CD4-positive, CD25-positive, alpha-beta regulatory T cell (primary cell): ENCODE data around the gene AR. TPM values are rescaled to one million over a fixed set of nuclear protein-coding genes. Genes with fewer than 3 reads are reported as not detected.
A peak's percentile ranks its signal among the peaks of the same experiment; 100 is the strongest.

Experiments
- ATAC-seq, 2 donors: fragments of 150-1000 bp; cut with Tn5 transposase; one replicate each; pipeline ENCODE4 v1.10.0; 2021; ENCODE audit warnings: low read depth in 2 of 2, moderate number of reproducible peaks in 2 of 2, moderate library complexity in 1 of 2
- DNase-seq, 3 donors: peaks; one replicate each; pipeline versions ENCODE4 v3.0.0 to v3.0.0-alpha.2; 2012 to 2022; ENCODE audit warnings: mixed read lengths in 1 of 3
- H3K27ac ChIP-seq: one replicate; pipeline ENCODE4 v1.7.0; 2013; ENCODE audit warnings: mild to moderate bottlenecking, low read length; ENCODE audit not compliant: insufficient read depth, poor library complexity, severe bottlenecking
- H3K27me3 ChIP-seq: one replicate; pipeline ENCODE4 v1.7.0; 2013; ENCODE audit warnings: low read length; ENCODE audit not compliant: control insufficient read depth, insufficient read depth
- H3K36me3 ChIP-seq: one replicate; pipeline ENCODE4 v1.7.0; 2013; ENCODE audit warnings: mild to moderate bottlenecking, low read length, moderate library complexity; ENCODE audit not compliant: control insufficient read depth, insufficient read depth
- H3K4me1 ChIP-seq: 2 replicates; pipeline ENCODE4 v1.7.0; 2013; ENCODE audit warnings: mild to moderate bottlenecking, low read length; ENCODE audit not compliant: insufficient read depth, control insufficient read depth, poor library complexity, severe bottlenecking
- H3K4me3 ChIP-seq: one replicate; pipeline ENCODE4 v1.7.0; 2013; ENCODE audit warnings: low read depth, mild to moderate bottlenecking, low read length, moderate library complexity
- H3K9me3 ChIP-seq, 2 experiments: 1 replicate in 1 of 2; 2 replicates in 1 of 2; pipeline ENCODE4 v1.7.0; 2013; ENCODE audit warnings: low read length in 2 of 2, mild to moderate bottlenecking in 1 of 2, moderate library complexity in 1 of 2; ENCODE audit not compliant: control insufficient read depth in 2 of 2
- H3K27ac Mint-ChIP-seq, 3 donors: one replicate each; pipeline ENCODE4 v1.8.0; 2020 to 2022; ENCODE audit warnings: mild to moderate bottlenecking in 3 of 3, mixed read lengths in 3 of 3, moderate library complexity in 2 of 3
- H3K27me3 Mint-ChIP-seq: one replicate; pipeline ENCODE4 v1.8.0; 2022; ENCODE audit warnings: mild to moderate bottlenecking, mixed read lengths
- H3K36me3 Mint-ChIP-seq: one replicate; pipeline ENCODE4 v1.8.0; 2020; ENCODE audit warnings: mixed read lengths
- H3K4me1 Mint-ChIP-seq, 4 donors: one replicate each; pipeline ENCODE4 v1.8.0; 2020 to 2022; ENCODE audit warnings: mixed read lengths in 4 of 4, mild to moderate bottlenecking in 1 of 4
- H3K4me3 Mint-ChIP-seq, 4 donors: one replicate each; pipeline ENCODE4 v1.8.0; 2020 to 2022; ENCODE audit warnings: mild to moderate bottlenecking in 4 of 4, mixed read lengths in 4 of 4, moderate library complexity in 3 of 4
- H3K9me3 Mint-ChIP-seq, 7 donors: one replicate each; pipeline ENCODE4 v1.8.0; 2020 to 2022; ENCODE audit warnings: mixed read lengths in 7 of 7, mild to moderate bottlenecking in 3 of 7, moderate library complexity in 2 of 7
- polyA plus RNA-seq, 4 donors: library from polyadenylated mRNA; unstranded; fragments of 300-500 nt; fragmentation: Illumina TruSeq; gene quantifications; one replicate each; pipeline ENCODE4 v1.2.3, GENCODE V29; 2021
- total RNA-seq: library from RNA; stranded (reverse); gene quantifications from one replicate; pipeline ENCODE4 v1.2.3, GENCODE V29; 2022

The AR gene
- total and polyA plus RNA-seq, 5 donors from 2014 or later: 0.11 to 1.4 (median 0.13) TPM

GRCh38 chrX:67524950-67525691, 18.7 kb upstream of the AR start:
- H3K9me3 Mint-ChIP-seq: no peaks in the 10 kb centered on the region
- H3K4me1 Mint-ChIP-seq: no peaks in the 10 kb centered on the region
- ATAC-seq: no peak
- H3K27ac ChIP-seq: no peak overlapping the region
- no peak for DNase-seq
- no peaks in the 10 kb centered on the region for H3K36me3 ChIP-seq
- no peaks in the 10 kb centered on the region for H3K9me3 ChIP-seq
- no peaks in the 10 kb centered on the region for H3K4me1 ChIP-seq
- no peak overlapping the region for H3K4me3 ChIP-seq
- H3K36me3 Mint-ChIP-seq: no peaks in the 10 kb centered on the region
- H3K4me3 Mint-ChIP-seq: no peak overlapping the region
- no peaks in the 10 kb centered on the region for H3K27me3 Mint-ChIP-seq
- H3K27me3 ChIP-seq: no peaks in the 10 kb centered on the region
- no peak overlapping the region for H3K27ac Mint-ChIP-seq

GRCh38 chrX:67536564-67536963, 7.3 kb upstream of the AR start:
- no peak overlapping the region for H3K4me3 Mint-ChIP-seq
- no peak for ATAC-seq
- Histone ChIP-seq H3K9me3 (no peaks in the 10 kb centered on the region), H3K36me3 (no peaks in the 10 kb centered on the region), H3K27me3 (no peaks in the 10 kb centered on the region), H3K27ac (no peak overlapping the region), H3K4me3 (no peak overlapping the region), H3K4me1 (no peaks in the 10 kb centered on the region)
- H3K9me3 Mint-ChIP-seq: peaks cover 0 to 3% (median 0%) of the 10 kb centered on the region in 7 donors
- H3K27ac Mint-ChIP-seq: no peak overlapping the region
- DNase-seq: no peak
- no peaks in the 10 kb centered on the region for H3K36me3 Mint-ChIP-seq
- H3K27me3 Mint-ChIP-seq: no peaks in the 10 kb centered on the region
- no peaks in the 10 kb centered on the region for H3K4me1 Mint-ChIP-seq

GRCh38 chrX:67538383-67538782, 5.4 kb upstream of the AR start:
- H3K36me3 ChIP-seq: no peaks in the 10 kb centered on the region
- Mint-ChIP-seq H3K36me3 (no peaks in the 10 kb centered on the region), H3K27ac (no peak overlapping the region), H3K9me3 (peaks cover 0 to 3% (median 0%) of the 10 kb centered on the region in 7 donors), H3K27me3 (peaks cover 4% of the 10 kb centered on the region), H3K4me3 (no peak overlapping the region), H3K4me1 (no peaks in the 10 kb centered on the region)
- H3K27me3 ChIP-seq: no peaks in the 10 kb centered on the region
- no peak overlapping the region for H3K4me3 ChIP-seq
- ATAC-seq (no peak), DNase-seq (no peak)
- no peak overlapping the region for H3K27ac ChIP-seq
- no peaks in the 10 kb centered on the region for H3K4me1 ChIP-seq
- H3K9me3 ChIP-seq: no peaks in the 10 kb centered on the region

GRCh38 chrX:67544281-67545035, 637 bp downstream of the AR start:
- H3K27ac Mint-ChIP-seq: no peak overlapping the region
- H3K27me3 Mint-ChIP-seq: peaks cover 10% of the 10 kb centered on the region
- ATAC-seq: no peak
- H3K9me3 ChIP-seq: no peaks in the 10 kb centered on the region
- peaks cover 0 to 8% (median 0%) of the 10 kb centered on the region in 4 donors for H3K4me1 Mint-ChIP-seq
- H3K9me3 Mint-ChIP-seq: peaks cover 0 to 1% (median 0%) of the 10 kb centered on the region in 7 donors
- H3K4me3 ChIP-seq: no peak overlapping the region
- H3K27ac ChIP-seq: no peak overlapping the region
- H3K4me1 ChIP-seq: no peaks in the 10 kb centered on the region
- no peaks in the 10 kb centered on the region for H3K36me3 ChIP-seq
- H3K4me3 Mint-ChIP-seq: peak overlapping the region in 3 of 4 donors; percentile 61 to 84 (median 67)
- no peak for DNase-seq
- H3K27me3 ChIP-seq: no peaks in the 10 kb centered on the region
- H3K36me3 Mint-ChIP-seq: no peaks in the 10 kb centered on the region

- ATAC-seq (no peak), DNase-seq (no peak)
- Histone ChIP-seq H3K4me3 (no peak overlapping the region), H3K27me3 (no peaks in the 10 kb centered on the region), H3K36me3 (no peaks in the 10 kb centered on the region), H3K27ac (no peak overlapping the region), H3K4me1 (no peaks in the 10 kb centered on the region), H3K9me3 (no peaks in the 10 kb centered on the region)
- Mint-ChIP-seq H3K27me3 (peaks cover 10% of the 10 kb centered on the region), H3K27ac (no peak overlapping the region), H3K36me3 (no peaks in the 10 kb centered on the region), H3K4me3 (peak overlapping the region in 3 of 4 donors; percentile 68 to 89 (median 76)), H3K9me3 (peaks cover 0 to 1% (median 0%) of the 10 kb centered on the region in 7 donors), H3K4me1 (peaks cover 0 to 8% (median 0%) of the 10 kb centered on the region in 4 donors)
Measured at GRCh38 chrX:67545036-67545821, 1.4 kb downstream of the AR start.

- Mint-ChIP-seq H3K9me3 (peaks cover 0 to 1% (median 0%) of the 10 kb centered on the region in 7 donors), H3K27ac (no peak overlapping the region), H3K27me3 (peaks cover 10% of the 10 kb centered on the region), H3K4me3 (peak overlapping the region in 3 of 4 donors; percentile 68 to 89 (median 76)), H3K4me1 (peaks cover 0 to 8% (median 0%) of the 10 kb centered on the region in 4 donors), H3K36me3 (no peaks in the 10 kb centered on the region)
- H3K36me3 ChIP-seq: no peaks in the 10 kb centered on the region
- H3K27ac ChIP-seq: no peak overlapping the region
- H3K4me1 ChIP-seq: no peaks in the 10 kb centered on the region
- H3K4me3 ChIP-seq: no peak overlapping the region
- ATAC-seq (no peak), DNase-seq (no peak)
- H3K27me3 ChIP-seq: no peaks in the 10 kb centered on the region
- no peaks in the 10 kb centered on the region for H3K9me3 ChIP-seq
Measured at GRCh38 chrX:67545893-67546495, 2.2 kb downstream of the AR start.
